Gastrocnemius medialis (tissue), 4 donors: ENCODE results near the gene USP7. TPM values are rescaled to one million over a fixed set of nuclear protein-coding genes. Genes with fewer than 3 reads are reported as not detected.

Experiments
- ATAC-seq, 2 donors: fragments of 150-250 bp; one replicate each; pipeline ENCODE4 v1.9.1; 2016
- DNase-seq, 2 donors: peaks; one replicate each; pipeline ENCODE4 v3.0.0-alpha.2; 2019
- H3K27ac ChIP-seq, 4 donors: fragments of 200-600 bp; sonication (generic); 1 replicate in 1 of 4; 2 replicates in 3 of 4; pipeline ENCODE4 v1.5.1; 2016 to 2018; ENCODE audit warnings: mild to moderate bottlenecking in 2 of 4, moderate library complexity in 1 of 4
- H3K27me3 ChIP-seq, 3 donors: fragments of 200-600 bp; sonication (generic) in 2 of 3; 1 replicate in 1 of 3; 2 replicates in 2 of 3; pipeline versions ENCODE4 v1.5.1 to v1.6.0; 2016 to 2019; ENCODE audit warnings: mild to moderate bottlenecking in 1 of 3, moderate library complexity in 1 of 3
- H3K36me3 ChIP-seq, 2 donors: fragments of 200-600 bp; sonication (generic) in 1 of 2; one replicate each; pipeline ENCODE4 v1.5.1; 2017 to 2018
- H3K4me1 ChIP-seq, 2 donors: fragments of 200-600 bp; sonication (generic) in 1 of 2; one replicate each; pipeline ENCODE4 v1.5.1; 2016 to 2017; ENCODE audit warnings: mild to moderate bottlenecking in 2 of 2
- H3K4me3 ChIP-seq, 4 donors: fragments of 200-600 bp; sonication (generic) in 3 of 4; 1 replicate in 1 of 4; 2 replicates in 3 of 4; pipeline ENCODE4 v1.5.1; 2016 to 2019; ENCODE audit warnings: mild to moderate bottlenecking in 2 of 4
- H3K9me3 ChIP-seq, 3 donors: fragments of 200-600 bp; sonication (generic) in 2 of 3; 1 replicate in 1 of 3; 2 replicates in 2 of 3; pipeline ENCODE4 v1.5.1; 2016 to 2019
- POLR2A ChIP-seq, 2 donors: fragments of 450-650 bp; IDR thresholded peaks; one replicate each; pipeline ENCODE4 v1.6.1; 2017; ENCODE audit warnings: antibody characterized with exemption in 2 of 2, mild to moderate bottlenecking in 2 of 2, moderate library complexity in 2 of 2
- in situ Hi-C, 4 donors: fragments of 200-750 bp; cut with MboI; loops; one replicate each; pipeline versions ENCODE4 v1.15.0 to v1.8.0; 2017; ENCODE audit warnings: low sequenced_read_pairs in 4 of 4
- intact Hi-C: fragments of 100-400 bp; cut with DNase I; formaldehyde crosslinking; loops from one replicate; pipeline ENCODE4 v1.15.1; 2023; ENCODE audit warnings: low total_unique reads
- total RNA-seq, 4 donors: library from RNA; depleted of rRNA; stranded (reverse); fragments of >200 nt; gene quantifications; one replicate each; pipeline versions ENCODE4 v1.1.0 to v1.2.3, GENCODE V29; 2016
- TF ChIP-seq, protein P1 (sequence below), 5 experiments: fragments of 450-650 bp in 3 of 5; fragments of 200-600 bp in 2 of 5; sonication (generic) in 2 of 5; IDR thresholded peaks in 4 of 5; conservative IDR thresholded peaks in 1 of 5; 1 replicate in 4 of 5; 2 replicates in 1 of 5; pipeline ENCODE4 v1.5.1; 2016 to 2019; ENCODE audit warnings: antibody characterized with exemption in 5 of 5, mild to moderate bottlenecking in 3 of 5, moderate library complexity in 3 of 5

The USP7 gene
- total RNA-seq, 4 donors from 2014 or later = 79.7 to 99.2 (median 85.6) TPM

DNA sequence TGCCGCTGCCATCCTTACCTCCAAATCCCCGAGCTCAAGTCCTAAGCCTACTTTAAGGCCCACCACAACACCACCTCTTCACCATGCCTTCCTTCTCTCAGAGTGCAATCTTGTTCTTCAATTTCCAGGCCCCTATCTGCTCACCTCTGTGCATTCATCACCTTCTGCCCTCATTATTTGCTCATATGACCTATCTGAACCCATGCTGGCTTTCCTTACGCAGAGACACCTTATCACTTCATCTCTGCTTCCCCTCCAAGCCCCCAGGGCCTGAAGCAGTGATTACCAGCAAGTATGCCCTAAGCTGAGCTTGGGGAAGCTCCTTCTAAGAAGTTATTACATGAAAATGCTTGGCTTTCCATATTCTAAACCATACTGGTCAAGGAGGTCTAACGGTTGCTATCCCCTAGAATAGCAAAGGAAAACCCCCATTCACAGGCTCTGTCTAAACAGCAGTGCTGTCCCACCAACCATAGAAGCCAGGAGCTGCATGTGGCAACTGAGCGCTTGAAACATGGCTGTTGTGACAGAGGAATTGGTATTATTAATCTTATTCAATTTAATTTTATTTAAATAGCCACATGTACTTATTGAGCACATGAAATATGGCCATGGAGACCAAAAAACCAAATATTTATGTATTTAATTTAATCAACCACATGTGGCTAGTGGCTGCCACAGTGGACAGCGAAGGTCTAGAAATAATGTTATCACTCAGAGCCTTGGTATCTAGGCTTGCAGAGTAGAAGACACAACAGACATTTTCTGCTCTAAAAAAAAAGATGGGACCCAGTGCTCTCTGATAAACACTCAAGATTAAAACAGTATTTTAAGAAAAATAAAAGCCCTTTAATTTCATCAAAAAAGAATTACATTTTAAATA is 13.9 kb downstream of the USP7 start:
- no peaks in the 10 kb centered on the region for H3K9me3 ChIP-seq
- ATAC-seq (no peak), DNase-seq (no peak)
- TF ChIP-seq, protein P1, sequence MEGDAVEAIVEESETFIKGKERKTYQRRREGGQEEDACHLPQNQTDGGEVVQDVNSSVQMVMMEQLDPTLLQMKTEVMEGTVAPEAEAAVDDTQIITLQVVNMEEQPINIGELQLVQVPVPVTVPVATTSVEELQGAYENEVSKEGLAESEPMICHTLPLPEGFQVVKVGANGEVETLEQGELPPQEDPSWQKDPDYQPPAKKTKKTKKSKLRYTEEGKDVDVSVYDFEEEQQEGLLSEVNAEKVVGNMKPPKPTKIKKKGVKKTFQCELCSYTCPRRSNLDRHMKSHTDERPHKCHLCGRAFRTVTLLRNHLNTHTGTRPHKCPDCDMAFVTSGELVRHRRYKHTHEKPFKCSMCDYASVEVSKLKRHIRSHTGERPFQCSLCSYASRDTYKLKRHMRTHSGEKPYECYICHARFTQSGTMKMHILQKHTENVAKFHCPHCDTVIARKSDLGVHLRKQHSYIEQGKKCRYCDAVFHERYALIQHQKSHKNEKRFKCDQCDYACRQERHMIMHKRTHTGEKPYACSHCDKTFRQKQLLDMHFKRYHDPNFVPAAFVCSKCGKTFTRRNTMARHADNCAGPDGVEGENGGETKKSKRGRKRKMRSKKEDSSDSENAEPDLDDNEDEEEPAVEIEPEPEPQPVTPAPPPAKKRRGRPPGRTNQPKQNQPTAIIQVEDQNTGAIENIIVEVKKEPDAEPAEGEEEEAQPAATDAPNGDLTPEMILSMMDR (IDR thresholded peaks at IDR 0.05 in 4 of 5, conservative IDR thresholded peaks at IDR 0.05 in 1 of 5) = no peak
- no peak for TF ChIP-seq POLR2A (IDR thresholded peaks at IDR 0.05)
- in situ Hi-C loops = loop anchor here in 1 of 4 donors (10.0 to 25.0 kb wide), 2 partner anchors 45 to 138 kb away; partner anchors contain the start of gene HAPSTR1
- H3K4me1 ChIP-seq = peaks cover 75 to 84% of the 10 kb centered on the region in 2 donors
- intact Hi-C loops = no loop called here
- H3K4me3 ChIP-seq = no peak overlapping the region
- H3K27me3 ChIP-seq = no peaks in the 10 kb centered on the region
- no peaks in the 10 kb centered on the region for H3K36me3 ChIP-seq
- H3K27ac ChIP-seq = peak overlapping the region; percentile 50 to 66 (median 63)

DNA sequence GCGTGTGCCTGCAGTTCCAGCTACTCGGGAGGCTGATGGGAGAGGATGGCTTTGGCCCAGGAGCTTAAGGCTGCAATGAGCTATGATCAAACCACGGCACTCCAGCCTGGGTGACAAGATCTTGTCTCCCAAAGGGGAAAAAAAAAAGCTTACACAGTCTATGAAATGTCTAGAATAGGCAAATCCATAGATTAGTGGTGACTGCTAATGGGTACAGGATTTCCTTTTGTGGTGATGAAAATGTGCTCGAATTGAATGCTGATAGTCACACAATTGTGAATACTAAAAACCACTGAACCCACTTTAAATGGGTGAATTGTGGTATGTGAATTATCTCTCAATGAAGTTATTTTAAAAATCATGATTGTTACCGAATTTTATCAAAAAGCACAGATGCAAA is 14.9 kb downstream of the USP7 start:
- in situ Hi-C loops = no loop called here
- no peak overlapping the region for H3K27ac ChIP-seq
- H3K27me3 ChIP-seq = no peaks in the 10 kb centered on the region
- H3K4me3 ChIP-seq = no peak overlapping the region
- TF ChIP-seq, protein P1 (IDR thresholded peaks at IDR 0.05 in 4 of 5, conservative IDR thresholded peaks at IDR 0.05 in 1 of 5) = no peak
- no peak for TF ChIP-seq POLR2A (IDR thresholded peaks at IDR 0.05)
- peaks cover 85 to 91% of the 10 kb centered on the region in 2 donors for H3K4me1 ChIP-seq
- intact Hi-C loops = no loop called here
- H3K36me3 ChIP-seq = no peaks in the 10 kb centered on the region
- no peak for ATAC-seq
- no peak for DNase-seq
- no peaks in the 10 kb centered on the region for H3K9me3 ChIP-seq

DNA sequence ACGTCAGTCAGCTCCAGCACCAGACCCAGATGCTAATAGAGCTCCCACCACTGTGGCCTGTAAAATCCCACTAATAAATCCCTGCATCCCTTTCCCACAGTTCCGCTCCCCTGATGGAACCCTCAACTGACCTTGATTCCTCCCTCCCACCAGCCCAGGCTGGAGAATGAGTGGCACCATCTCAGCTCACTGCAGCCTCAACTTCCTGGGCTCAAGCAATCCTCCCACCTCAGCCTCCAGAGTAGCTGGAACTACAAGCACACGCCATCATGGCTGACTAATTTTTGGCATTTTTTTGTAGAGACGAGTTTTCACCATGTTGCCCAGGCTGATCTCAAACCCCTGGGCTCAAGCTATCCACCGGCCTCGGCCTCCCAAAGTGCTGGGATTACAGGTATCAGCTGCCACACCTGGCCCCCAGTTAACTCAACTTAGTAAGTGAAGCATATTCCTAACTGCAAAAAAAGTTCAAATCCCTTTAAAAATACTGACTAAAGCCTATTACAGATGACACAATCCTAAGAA is 15.6 kb downstream of the USP7 start:
- Histone ChIP-seq H3K27me3 (no peaks in the 10 kb centered on the region), H3K27ac (no peak overlapping the region), H3K4me1 (peaks cover 89 to 97% of the 10 kb centered on the region in 2 donors), H3K9me3 (no peaks in the 10 kb centered on the region), H3K4me3 (no peak overlapping the region), H3K36me3 (no peaks in the 10 kb centered on the region)
- in situ Hi-C loops (no loop called here), intact Hi-C loops (no loop called here)
- TF ChIP-seq, protein P1 (IDR thresholded peaks at IDR 0.05 in 4 of 5, conservative IDR thresholded peaks at IDR 0.05 in 1 of 5) = no peak
- TF ChIP-seq POLR2A (IDR thresholded peaks at IDR 0.05) = no peak
- DNase-seq = no peak
- no peak for ATAC-seq

DNA sequence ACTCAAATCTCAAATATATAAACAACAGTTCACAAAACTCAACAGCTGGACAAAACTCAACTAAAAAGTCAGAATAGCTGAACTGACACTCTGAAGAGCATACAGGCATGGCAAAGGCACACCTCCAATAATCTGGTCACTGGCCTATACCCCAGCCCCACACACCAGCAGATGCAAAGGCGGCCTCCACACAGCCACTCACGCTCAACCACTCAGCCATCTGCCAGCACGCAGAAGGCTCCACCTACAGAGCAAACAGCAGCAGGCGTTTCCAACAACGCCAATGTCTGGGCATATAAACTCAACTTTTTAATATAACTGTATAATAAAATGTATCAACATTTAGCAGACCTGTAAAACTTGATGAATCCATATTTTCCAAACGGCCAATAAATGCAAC is 17.2 kb downstream of the USP7 start:
- H3K4me3 ChIP-seq = no peak overlapping the region
- DNase-seq = no peak
- H3K4me1 ChIP-seq = peaks cover 89 to 96% of the 10 kb centered on the region in 2 donors
- TF ChIP-seq, protein P1 (IDR thresholded peaks at IDR 0.05 in 4 of 5, conservative IDR thresholded peaks at IDR 0.05 in 1 of 5) = no peak
- TF ChIP-seq POLR2A (IDR thresholded peaks at IDR 0.05) = no peak
- in situ Hi-C loops (no loop called here), intact Hi-C loops (no loop called here)
- H3K36me3 ChIP-seq = no peaks in the 10 kb centered on the region
- ATAC-seq = no peak
- no peaks in the 10 kb centered on the region for H3K9me3 ChIP-seq
- H3K27me3 ChIP-seq = no peaks in the 10 kb centered on the region
- no peak overlapping the region for H3K27ac ChIP-seq
